GM20431 (cell line): Measurements from ENCODE around the gene BTN3A1.
"Not testable (repeated sequence)": the region's sequence is repeated elsewhere in the genome, so short reads cannot be mapped to it uniquely, and the experiment has no call there.

Experiments used
- in situ Hi-C: fragments of 300-500 bp; cut with MseI, MboI; formaldehyde crosslinking; loops from one replicate; pipeline ENCODE4 v1.15.0; 2020; ENCODE audit warnings: low sequenced_read_pairs; ENCODE audit not compliant: unreplicated experiment

BTN3A1 gene

GRCh38 chr6:26378143-26378542 lies 23.9 kb upstream of the BTN3A1 start:
- in situ Hi-C loops = not testable (repeated sequence)

GRCh38 chr6:26379292-26379691 lies 22.8 kb upstream of the BTN3A1 start:
- in situ Hi-C loops = no loop called here

- in situ Hi-C loops = no loop called here
Observed at GRCh38 chr6:26379740-26380139, 22.3 kb upstream of the BTN3A1 start.

GRCh38 chr6:26380256-26380655 lies 21.8 kb upstream of the BTN3A1 start:
- in situ Hi-C loops = no loop called here

GRCh38 chr6:26382121-26382520 lies 20.0 kb upstream of the BTN3A1 start:
- in situ Hi-C loops = no loop called here

GRCh38 chr6:26383624-26384417 lies 18.3 kb upstream of the BTN3A1 start:
- in situ Hi-C loops = no loop called here

GRCh38 chr6:26385734-26386125 lies 16.3 kb upstream of the BTN3A1 start:
- in situ Hi-C loops = no loop called here

- in situ Hi-C loops = no loop called here
Observed at GRCh38 chr6:26387565-26387964, 14.5 kb upstream of the BTN3A1 start.

- in situ Hi-C loops = no loop called here
Observed at GRCh38 chr6:26388014-26388413, 14.1 kb upstream of the BTN3A1 start.

GRCh38 chr6:26388441-26388840 lies 13.6 kb upstream of the BTN3A1 start:
- in situ Hi-C loops = no loop called here

GRCh38 chr6:26389349-26389894 lies 12.7 kb upstream of the BTN3A1 start:
- in situ Hi-C loops = no loop called here

GRCh38 chr6:26390531-26390930 lies 11.5 kb upstream of the BTN3A1 start:
- in situ Hi-C loops = no loop called here

GRCh38 chr6:26392932-26393636 lies 9.0 kb upstream of the BTN3A1 start:
- in situ Hi-C loops = no loop called here

- in situ Hi-C loops = no loop called here
Observed at GRCh38 chr6:26394289-26394688, 7.8 kb upstream of the BTN3A1 start.

GRCh38 chr6:26398555-26398954 lies 3.5 kb upstream of the BTN3A1 start:
- in situ Hi-C loops = no loop called here

- in situ Hi-C loops = no loop called here
Observed at GRCh38 chr6:26400626-26401025, 1.4 kb upstream of the BTN3A1 start.

GRCh38 chr6:26401389-26401986 lies 587 bp upstream of the BTN3A1 start:
- in situ Hi-C loops = no loop called here

GRCh38 chr6:26403893-26404292 lies 1.8 kb downstream of the BTN3A1 start:
- in situ Hi-C loops = no loop called here

- in situ Hi-C loops = no loop called here
Observed at GRCh38 chr6:26404546-26404945, 2.5 kb downstream of the BTN3A1 start.

GRCh38 chr6:26408828-26409730 lies 7.0 kb downstream of the BTN3A1 start:
- in situ Hi-C loops = no loop called here
